ENCODE results near the gene INAFM1.
A peak's percentile ranks its signal among the peaks of the same experiment; 100 is the strongest.

The INAFM1 gene

GRCh38 chr19:47274071-47274890 is at the start of gene INAFM1:
TSS of gene INAFM1 (plus strand) at chr19:47274885. CDS start at chr19:47274920, 35 bp downstream.
- peak; percentile 56 for DNase-seq

- DNase-seq: peak; percentile 33
Observed at GRCh38 chr19:47225746-47226425, 48.8 kb upstream of the INAFM1 start.

- DNase-seq: no peak
Observed at GRCh38 chr19:47226426-47227351, 48.0 kb upstream of the INAFM1 start.

- DNase-seq: no peak
Observed at GRCh38 chr19:47227352-47228167, 47.1 kb upstream of the INAFM1 start.

- DNase-seq: no peak
Observed at GRCh38 chr19:47228168-47228936, 46.3 kb upstream of the INAFM1 start.

- DNase-seq: no peak
Observed at GRCh38 chr19:47228937-47229675, 45.6 kb upstream of the INAFM1 start.

- no peak for DNase-seq
Observed at GRCh38 chr19:47229676-47230053, 45.0 kb upstream of the INAFM1 start.

GRCh38 chr19:47230054-47230920 is 44.4 kb upstream of the INAFM1 start:
- no peak for DNase-seq

GRCh38 chr19:47230921-47231214 is 43.8 kb upstream of the INAFM1 start, which contains the start of gene BBC3:
TSS of gene BBC3 (minus strand) at chr19:47231199. CDS start at chr19:47228431, 2,768 bp downstream.
- DNase-seq: no peak

- DNase-seq: no peak
Observed at GRCh38 chr19:47231215-47232054, 43.2 kb upstream of the INAFM1 start.

GRCh38 chr19:47232422-47233211 is 42.1 kb upstream of the INAFM1 start:
- no peak for DNase-seq

- no peak for DNase-seq
Observed at GRCh38 chr19:47236072-47236675, 38.5 kb upstream of the INAFM1 start.

GRCh38 chr19:47239152-47239551 is 35.5 kb upstream of the INAFM1 start:
- DNase-seq: no peak

- DNase-seq: peak; percentile 55
Observed at GRCh38 chr19:47239610-47240296, 34.9 kb upstream of the INAFM1 start.

- no peak for DNase-seq
Observed at GRCh38 chr19:47240556-47240955, 34.1 kb upstream of the INAFM1 start.

- DNase-seq: peak; percentile 29
Observed at GRCh38 chr19:47240996-47241918, 33.4 kb upstream of the INAFM1 start.
